CD4-positive, alpha-beta T cell treated with Interleukin-1 beta for 1 hour (primary cell): ENCODE data around the gene NTNG2.
A peak's percentile ranks its signal among the peaks of the same experiment; 100 is the strongest.

Experiments
- DNase-seq, 2 donors: peaks; one replicate each; pipeline ENCODE4 v3.0.0-alpha.2; 2020 to 2022

NTNG2 gene

GRCh38 chr9:132207839-132208615, 46.2 kb downstream of the NTNG2 start:
- DNase-seq, result no peak

- no peak for DNase-seq
These were observed 47.4 kb downstream of the NTNG2 start for GRCh38 chr9:132209228-132209627.

GRCh38 chr9:132210472-132211145, 48.8 kb downstream of the NTNG2 start:
- no peak for DNase-seq

GRCh38 chr9:132211570-132211969, 49.7 kb downstream of the NTNG2 start:
- no peak for DNase-seq

GRCh38 chr9:132214027-132214622, 52.3 kb downstream of the NTNG2 start:
- DNase-seq, result no peak

GRCh38 chr9:132216861-132217619, 55.2 kb downstream of the NTNG2 start:
- DNase-seq, result peak in 1 of 2 donors; percentile 44

- DNase-seq, result no peak
These were observed 56.4 kb downstream of the NTNG2 start for GRCh38 chr9:132218208-132218607.

- no peak for DNase-seq
These were observed 60.1 kb downstream of the NTNG2 start for GRCh38 chr9:132221941-132222340.

- DNase-seq, result no peak
These were observed 62.8 kb downstream of the NTNG2 start for GRCh38 chr9:132224645-132225044.

- DNase-seq, result no peak
These were observed 64.9 kb downstream of the NTNG2 start for GRCh38 chr9:132226571-132227430.

GRCh38 chr9:132228062-132228461, 66.2 kb downstream of the NTNG2 start:
- no peak for DNase-seq

- DNase-seq, result no peak
These were observed 68.7 kb downstream of the NTNG2 start for GRCh38 chr9:132230605-132231004.

GRCh38 chr9:132231019-132231701, 69.3 kb downstream of the NTNG2 start:
- no peak for DNase-seq

GRCh38 chr9:132232522-132232921, 70.7 kb downstream of the NTNG2 start:
- no peak for DNase-seq

GRCh38 chr9:132233138-132233537, 71.3 kb downstream of the NTNG2 start:
- DNase-seq, result no peak

- DNase-seq, result no peak
These were observed 72.7 kb downstream of the NTNG2 start for GRCh38 chr9:132234535-132234934.

GRCh38 chr9:132235125-132235524, 73.3 kb downstream of the NTNG2 start:
- no peak for DNase-seq

- DNase-seq, result peak; percentile 76 to 81
These were observed 74.2 kb downstream of the NTNG2 start for GRCh38 chr9:132235894-132236661.

- no peak for DNase-seq
These were observed 74.9 kb downstream of the NTNG2 start for GRCh38 chr9:132236662-132237311.

- DNase-seq, result no peak
These were observed 75.6 kb downstream of the NTNG2 start for GRCh38 chr9:132237481-132237880.
